HepG2 (cell line): ENCODE measurements around the gene ITGB3.

Experiments used
- BORCS8-MEF2B ChIP-seq: sonication (generic); formaldehyde crosslinking; IDR thresholded peaks from 2 replicates; pipeline ENCODE4 v1.8.0; 2022; ENCODE audit warnings: mild to moderate bottlenecking, missing genetic modification reagents
- NONO ChIP-seq, 2 experiments: fragments of 450-650 bp in 1 of 2; sonication (generic) in 1 of 2; formaldehyde crosslinking in 1 of 2; IDR thresholded peaks in 1 of 2; conservative IDR thresholded peaks in 1 of 2; 2 replicates each; pipeline versions ENCODE4 v1.6.1 to v1.8.0; 2017 to 2022; ENCODE audit warnings: mild to moderate bottlenecking in 1 of 2, missing genetic modification reagents in 1 of 2, moderate library complexity in 1 of 2
- RAD21 ChIP-seq: fragments of 450-650 bp; formaldehyde crosslinking; IDR thresholded peaks from 2 replicates; pipeline ENCODE4 v1.5.0; 2020; ENCODE audit warnings: mild to moderate bottlenecking
- YY1 ChIP-seq: IDR thresholded peaks from 2 replicates; pipeline ENCODE4 v1.6.1; 2011; ENCODE audit warnings: low read length, low read depth, moderate library complexity, mild to moderate bottlenecking; ENCODE audit not compliant: insufficient read depth, insufficient replicate concordance
- ZNF737 ChIP-seq: sonication (generic); formaldehyde crosslinking; IDR thresholded peaks from 2 replicates; pipeline ENCODE4 v1.5.0; 2020; ENCODE audit warnings: missing genetic modification reagents, mild to moderate bottlenecking, borderline replicate concordance
- ZZZ3 ChIP-seq: sonication (generic); formaldehyde crosslinking; IDR thresholded peaks from 2 replicates; pipeline ENCODE4 v1.4.0; 2020; ENCODE audit warnings: missing genetic modification reagents, mild to moderate bottlenecking, borderline replicate concordance

- TF ChIP-seq RAD21 (CRISPR knock-in tag) (no peak), BORCS8-MEF2B (no peak), YY1 (no peak), NONO (IDR thresholded peaks at IDR 0.05) (no peak), NONO (CRISPR knock-in tag; conservative IDR thresholded peaks at IDR 0.05) (no peak), ZZZ3 (CRISPR knock-in tag) (no peak), ZNF737 (CRISPR knock-in tag) (no peak)
These were observed 9.0 kb downstream of the ITGB3 start for GRCh38 chr17:47262586-47262985.
